HG03521 (cell line): ENCODE results near the gene PAK4.

Experiments used
- ATAC-seq: cut with Tn5 transposase; IDR thresholded peaks from one replicate; pipeline ENCODE4 v1.9.1; 2021; ENCODE audit warnings: mild to moderate bottlenecking, moderate library complexity; ENCODE audit not compliant: unreplicated experiment

The PAK4 gene

GRCh38 chr19:39145180-39145953, 19.8 kb downstream of the PAK4 start:
- no peak for ATAC-seq

- no peak for ATAC-seq
Measured at GRCh38 chr19:39146091-39146490, 20.5 kb downstream of the PAK4 start.

GRCh38 chr19:39146686-39147450, 21.3 kb downstream of the PAK4 start:
- ATAC-seq = no peak

- no peak for ATAC-seq
Measured at GRCh38 chr19:39147480-39147879, 21.9 kb downstream of the PAK4 start.

- no peak for ATAC-seq
Measured at GRCh38 chr19:39148939-39149529, 23.4 kb downstream of the PAK4 start.

GRCh38 chr19:39150235-39150634, 24.6 kb downstream of the PAK4 start:
- ATAC-seq = no peak

GRCh38 chr19:39150807-39151600, 25.4 kb downstream of the PAK4 start:
- no peak for ATAC-seq

- ATAC-seq = no peak
Measured at GRCh38 chr19:39152066-39152465, 26.5 kb downstream of the PAK4 start.

- no peak for ATAC-seq
Measured at GRCh38 chr19:39154100-39154628, 28.6 kb downstream of the PAK4 start.

- ATAC-seq = no peak
Measured at GRCh38 chr19:39154629-39155100, 29.1 kb downstream of the PAK4 start.

- no peak for ATAC-seq
Measured at GRCh38 chr19:39155114-39155700, 29.6 kb downstream of the PAK4 start.

- ATAC-seq = no peak
Measured at GRCh38 chr19:39155741-39156140, 30.2 kb downstream of the PAK4 start.

- no peak for ATAC-seq
Measured at GRCh38 chr19:39156326-39157230, 31.0 kb downstream of the PAK4 start.

GRCh38 chr19:39157275-39157996, 31.9 kb downstream of the PAK4 start:
- no peak for ATAC-seq

- no peak for ATAC-seq
Measured at GRCh38 chr19:39157997-39158389, 32.4 kb downstream of the PAK4 start.

- no peak for ATAC-seq
Measured at GRCh38 chr19:39158646-39159260, 33.2 kb downstream of the PAK4 start.

GRCh38 chr19:39160523-39160861, 34.9 kb downstream of the PAK4 start:
- no peak for ATAC-seq
